ENCODE results near the gene C9orf85.
"Not testable (repeated sequence)": the region's sequence is repeated elsewhere in the genome, so short reads cannot be mapped to it uniquely, and the experiment has no call there.

Gene C9orf85

GRCh38 chr9:71986900-71987299 is 75.5 kb downstream of the C9orf85 start:
- no peak overlapping the region for H3K4me3 ChIP-seq (ENCODE audit: control insufficient read depth, low read depth, low read length)
- no peak for DNase-seq (ENCODE audit: low read depth)

GRCh38 chr9:71987471-71988371 is 76.3 kb downstream of the C9orf85 start:
- no peak overlapping the region for H3K4me3 ChIP-seq (ENCODE audit: control insufficient read depth, low read depth, low read length)
- no peak for TF ChIP-seq CTCF (conservative IDR thresholded peaks at IDR 0.05; ENCODE audit: control insufficient read depth, insufficient read depth, low read depth, low read length)
- DNase-seq (ENCODE audit: low read depth): no peak

More at GRCh38 chr9:71986900-71987299, 75.5 kb downstream of the C9orf85 start:
- TF ChIP-seq CTCF (conservative IDR thresholded peaks at IDR 0.05; ENCODE audit: control insufficient read depth, insufficient read depth, low read depth, low read length): no peak

GRCh38 chr9:71990466-71990865 is 79.0 kb downstream of the C9orf85 start:
- peak; percentile 3 for DNase-seq (ENCODE audit: low read depth)
- no peak for TF ChIP-seq CTCF (conservative IDR thresholded peaks at IDR 0.05; ENCODE audit: control insufficient read depth, insufficient read depth, low read depth, low read length)
- no peak overlapping the region for H3K4me3 ChIP-seq (ENCODE audit: control insufficient read depth, low read depth, low read length)

GRCh38 chr9:72005451-72005850 is 94.0 kb downstream of the C9orf85 start:
- no peak for TF ChIP-seq CTCF (conservative IDR thresholded peaks at IDR 0.05; ENCODE audit: control insufficient read depth, insufficient read depth, low read depth, low read length)
- no peak for DNase-seq (ENCODE audit: low read depth)
- no peak overlapping the region for H3K4me3 ChIP-seq (ENCODE audit: control insufficient read depth, low read depth, low read length)

GRCh38 chr9:72006501-72006900 is 95.1 kb downstream of the C9orf85 start:
- DNase-seq (ENCODE audit: low read depth): peak; percentile 35
- no peak overlapping the region for H3K4me3 ChIP-seq (ENCODE audit: control insufficient read depth, low read depth, low read length)
- no peak for TF ChIP-seq CTCF (conservative IDR thresholded peaks at IDR 0.05; ENCODE audit: control insufficient read depth, insufficient read depth, low read depth, low read length)

GRCh38 chr9:72007726-72008125 is 96.3 kb downstream of the C9orf85 start:
- H3K4me3 ChIP-seq (ENCODE audit: control insufficient read depth, low read depth, low read length); DNase-seq (ENCODE audit: low read depth): not testable (repeated sequence)

GRCh38 chr9:72012646-72013045 is 101.2 kb downstream of the C9orf85 start:
- no peak overlapping the region for H3K4me3 ChIP-seq (ENCODE audit: control insufficient read depth, low read depth, low read length)
- TF ChIP-seq CTCF (conservative IDR thresholded peaks at IDR 0.05; ENCODE audit: control insufficient read depth, insufficient read depth, low read depth, low read length): no peak
- DNase-seq (ENCODE audit: low read depth): no peak
